CD4-positive, alpha-beta memory T cell (primary cell): ENCODE data around the gene TSEN34. TPM values are rescaled to one million over a fixed set of nuclear protein-coding genes. Genes with fewer than 3 reads are reported as not detected.

ENCODE experiments used
- CTCF ChIA-PET: fragments of 350-600 bp; sonication (Branson Sonifier 250); formaldehyde crosslinking; loops from one replicate; lab custom pipeline; 2021; ENCODE audit warnings: inconsistent platforms; ENCODE audit not compliant: partially characterized antibody; lab: Charles Lee
- POLR2A ChIA-PET: fragments of 350-600 bp; sonication (Branson Sonifier 250); formaldehyde crosslinking; loops from one replicate; lab custom pipeline; 2021; ENCODE audit not compliant: partially characterized antibody; lab: Charles Lee
- DNase-seq, 5 donors: peaks; one replicate each; pipeline versions ENCODE4 v3.0.0 to v3.0.0-alpha.2; 2020 to 2022; ENCODE audit warnings: mixed read lengths in 1 of 5
- H3K27ac ChIP-seq: one replicate; pipeline ENCODE4 v1.7.0; 2013; ENCODE audit warnings: low read depth, low read length
- H3K27me3 ChIP-seq: 2 replicates; pipeline ENCODE4 v1.7.0; 2013; ENCODE audit warnings: mild to moderate bottlenecking, low read length, moderate library complexity; ENCODE audit not compliant: insufficient read depth
- H3K36me3 ChIP-seq: 2 replicates; pipeline ENCODE4 v1.7.0; 2013; ENCODE audit warnings: mild to moderate bottlenecking, low read length, moderate library complexity; ENCODE audit not compliant: insufficient read depth
- H3K4me1 ChIP-seq: 2 replicates; pipeline ENCODE4 v1.7.0; 2013; ENCODE audit warnings: mild to moderate bottlenecking, low read length, moderate library complexity; ENCODE audit not compliant: insufficient read depth
- H3K4me3 ChIP-seq, 2 donors: one replicate each; pipeline ENCODE4 v1.7.0; 2013; ENCODE audit warnings: low read length in 2 of 2, mild to moderate bottlenecking in 1 of 2
- H3K9me3 ChIP-seq, 2 donors: one replicate each; pipeline ENCODE4 v1.7.0; 2013; ENCODE audit warnings: low read length in 2 of 2, control low read depth in 1 of 2; ENCODE audit not compliant: control insufficient read depth in 1 of 2
- H3K27ac Mint-ChIP-seq, 7 donors: one replicate each; pipeline ENCODE4 v1.8.0; 2020 to 2021; ENCODE audit warnings: mixed read lengths in 7 of 7, mild to moderate bottlenecking in 6 of 7, inconsistent platforms in 3 of 7, moderate library complexity in 3 of 7
- H3K27me3 Mint-ChIP-seq, 2 donors: one replicate each; pipeline ENCODE4 v1.8.0; 2020 to 2021; ENCODE audit warnings: mixed read lengths in 2 of 2
- H3K36me3 Mint-ChIP-seq, 2 donors: one replicate each; pipeline ENCODE4 v1.8.0; 2020 to 2021; ENCODE audit warnings: mixed read lengths in 2 of 2, inconsistent platforms in 1 of 2, mild to moderate bottlenecking in 1 of 2
- H3K4me1 Mint-ChIP-seq, 4 donors: one replicate each; pipeline ENCODE4 v1.8.0; 2020 to 2021; ENCODE audit warnings: mixed read lengths in 4 of 4, mild to moderate bottlenecking in 1 of 4
- H3K4me3 Mint-ChIP-seq, 8 donors: one replicate each; pipeline ENCODE4 v1.8.0; 2020 to 2021; ENCODE audit warnings: mixed read lengths in 8 of 8, mild to moderate bottlenecking in 7 of 8, moderate library complexity in 6 of 8, inconsistent platforms in 3 of 8
- H3K9me3 Mint-ChIP-seq, 8 donors: one replicate each; pipeline ENCODE4 v1.8.0; 2020 to 2021; ENCODE audit warnings: mixed read lengths in 8 of 8, mild to moderate bottlenecking in 5 of 8, inconsistent platforms in 3 of 8, moderate library complexity in 1 of 8
- intact Hi-C: fragments of 100-400 bp; cut with micrococcal nuclease; formaldehyde crosslinking; loops from one replicate; pipeline ENCODE4 v1.15.1; 2023
- polyA plus RNA-seq, 2 donors: library from polyadenylated mRNA; unstranded; fragments of 300-500 nt; fragmentation: Illumina TruSeq; gene quantifications; one replicate each; pipeline ENCODE4 v1.2.3, GENCODE V29; 2021
- total RNA-seq, 2 experiments: library from RNA; stranded (reverse); gene quantifications; one replicate each; pipeline ENCODE4 v1.2.3, GENCODE V29; 2021

Gene TSEN34
- total and polyA plus RNA-seq, 4 experiments from 2014 or later = 20.3 to 39.6 (median 24.5) TPM

- H3K9me3 Mint-ChIP-seq = peaks cover 0 to 1% (median 0%) of the 10 kb centered on the region in 8 donors
- no peak for DNase-seq
- Histone ChIP-seq H3K4me3 (no peak overlapping the region), H3K27ac (no peak overlapping the region), H3K4me1 (peaks cover 26% of the 10 kb centered on the region), H3K27me3 (no peaks in the 10 kb centered on the region), H3K9me3 (no peaks in the 10 kb centered on the region), H3K36me3 (peaks cover 7% of the 10 kb centered on the region)
- H3K27ac Mint-ChIP-seq = peak overlapping the region in 5 of 7 donors; percentile 12 to 96 (median 70)
- peaks cover 7 to 22% of the 10 kb centered on the region in 2 donors for H3K36me3 Mint-ChIP-seq
- intact Hi-C loops = no loop called here
- peaks cover 12 to 41% (median 22%) of the 10 kb centered on the region in 4 donors for H3K4me1 Mint-ChIP-seq
- ChIA-PET POLR2A (interaction anchor here (1.1 to 7.3 kb wide), 5 partner anchors 14 to 50 kb away, joined by 3 to 256 read pairs (median 5); partner anchors contain the start of genes CNOT3, RPS9 and TMC4), CTCF (interaction anchor here (0.9 to 4.5 kb wide), 2 partner anchors 19 to 80 kb away, joined by 3 to 37 read pairs; no protein-coding TSS in a partner anchor)
- peak overlapping the region in 5 of 8 donors; percentile 54 to 89 (median 80) for H3K4me3 Mint-ChIP-seq
- H3K27me3 Mint-ChIP-seq = no peaks in the 10 kb centered on the region
These were observed 4.2 kb upstream of the TSEN34 start for GRCh38 chr19:54186934-54187381.

DNA sequence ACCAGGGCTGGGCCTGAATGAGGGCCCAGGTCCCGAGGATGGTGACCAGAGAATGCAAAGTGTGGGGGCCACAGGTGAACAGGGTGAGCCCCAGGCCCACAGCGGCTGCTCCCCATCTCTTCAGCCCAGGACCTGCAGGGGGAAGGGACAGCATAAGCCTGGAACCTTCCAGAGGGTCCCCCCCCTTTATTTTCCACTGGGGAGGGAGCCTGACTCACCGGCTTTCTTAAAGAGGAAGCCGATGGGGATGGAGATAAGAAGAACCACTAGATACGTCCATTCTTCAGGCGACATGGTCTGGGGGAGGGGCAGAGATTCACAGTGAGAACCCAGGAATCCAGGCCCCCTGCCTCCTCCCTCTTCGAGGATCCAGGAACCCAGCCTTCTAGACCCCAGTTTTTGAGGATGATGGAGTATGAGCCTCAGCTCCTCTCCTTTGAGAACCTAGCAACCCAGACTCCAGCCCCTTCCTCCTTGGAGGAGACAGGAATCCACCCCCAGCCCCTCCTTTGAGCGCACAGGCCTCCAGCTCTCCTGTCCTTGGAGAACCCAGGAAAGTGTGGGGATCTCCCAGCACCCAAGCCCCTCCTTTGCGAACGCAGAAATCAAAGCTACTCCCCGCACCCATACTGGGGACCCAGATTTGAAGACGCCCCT lies 2.8 kb upstream of the TSEN34 start:
- POLR2A ChIA-PET = interaction anchor here (1.0 to 7.3 kb wide), 14 partner anchors 14 to 1466 kb away, joined by 3 to 256 read pairs (median 6); partner anchors contain the start of genes CNOT3, FIZ1, LENG1 and PRPF31

GRCh38 chr19:54189145-54189734 lies 1.9 kb upstream of the TSEN34 start, which contains the start of gene MBOAT7:
MBOAT7 (minus strand) TSS chr19:54189580; CDS start chr19:54188508, 1,072 bp downstream.
- H3K9me3 Mint-ChIP-seq = peaks cover 0 to 1% (median 0%) of the 10 kb centered on the region in 8 donors
- POLR2A ChIA-PET = interaction anchor here (0.5 to 7.3 kb wide), 26 partner anchors 11 to 1465 kb away, joined by 3 to 256 read pairs (median 5); partner anchors contain the start of genes CNOT3, FIZ1, LENG1 and LILRA6
- Histone ChIP-seq H3K9me3 (no peaks in the 10 kb centered on the region), H3K36me3 (peaks cover 17% of the 10 kb centered on the region), H3K4me3 (peak within 1 kb of the TSS; percentile 57 to 76), H3K4me1 (peaks cover 30% of the 10 kb centered on the region), H3K27ac (peak within 1 kb of the TSS; percentile 99), H3K27me3 (no peaks in the 10 kb centered on the region)
- CTCF ChIA-PET = interaction anchor here (0.8 to 5.0 kb wide), 12 partner anchors 14 to 202 kb away, joined by 3 to 56 read pairs (median 5); partner anchors contain the start of genes CNOT3, LENG1, RPS9 and TMC4
- H3K4me3 Mint-ChIP-seq = peak within 1 kb of the TSS; percentile 90 to 99 (median 96)
- intact Hi-C loops = loop anchor here (1.0 to 2.0 kb wide), 2 partner anchors 16 to 42 kb away; no protein-coding TSS in a partner anchor
- H3K4me1 Mint-ChIP-seq = peaks cover 15 to 54% (median 32%) of the 10 kb centered on the region in 4 donors
- no peak for DNase-seq
- peaks cover 11 to 28% of the 10 kb centered on the region in 2 donors for H3K36me3 Mint-ChIP-seq
- H3K27ac Mint-ChIP-seq = peak within 1 kb of the TSS; percentile 96 to 100 (median 99)
- H3K27me3 Mint-ChIP-seq = no peaks in the 10 kb centered on the region

More for the DNA sequence above, 2.8 kb upstream of the TSEN34 start:
- Histone ChIP-seq H3K36me3 (peaks cover 12% of the 10 kb centered on the region), H3K9me3 (no peaks in the 10 kb centered on the region), H3K4me1 (peaks cover 30% of the 10 kb centered on the region), H3K27ac (peak overlapping the region; percentile 99), H3K27me3 (no peaks in the 10 kb centered on the region), H3K4me3 (peak overlapping the region; percentile 23 to 76)
- intact Hi-C loops = loop anchor here (2.0 kb wide), 1 partner anchor 16 kb away; no protein-coding TSS in a partner anchor
- Mint-ChIP-seq H3K4me1 (peaks cover 16 to 51% (median 31%) of the 10 kb centered on the region in 4 donors), H3K27ac (peak overlapping the region; percentile 85 to 96 (median 90)), H3K9me3 (peaks cover 0 to 1% (median 0%) of the 10 kb centered on the region in 8 donors), H3K4me3 (peak overlapping the region; percentile 80 to 99 (median 87)), H3K27me3 (no peaks in the 10 kb centered on the region), H3K36me3 (peaks cover 11 to 25% of the 10 kb centered on the region in 2 donors)
- peak in 3 of 5 donors; percentile 31 to 91 (median 37) for DNase-seq
- CTCF ChIA-PET = interaction anchor here (2.7 to 5.0 kb wide), 4 partner anchors 15 to 78 kb away, joined by 10 to 56 read pairs (median 28); partner anchors contain the start of genes LENG1 and RPS9

DNA sequence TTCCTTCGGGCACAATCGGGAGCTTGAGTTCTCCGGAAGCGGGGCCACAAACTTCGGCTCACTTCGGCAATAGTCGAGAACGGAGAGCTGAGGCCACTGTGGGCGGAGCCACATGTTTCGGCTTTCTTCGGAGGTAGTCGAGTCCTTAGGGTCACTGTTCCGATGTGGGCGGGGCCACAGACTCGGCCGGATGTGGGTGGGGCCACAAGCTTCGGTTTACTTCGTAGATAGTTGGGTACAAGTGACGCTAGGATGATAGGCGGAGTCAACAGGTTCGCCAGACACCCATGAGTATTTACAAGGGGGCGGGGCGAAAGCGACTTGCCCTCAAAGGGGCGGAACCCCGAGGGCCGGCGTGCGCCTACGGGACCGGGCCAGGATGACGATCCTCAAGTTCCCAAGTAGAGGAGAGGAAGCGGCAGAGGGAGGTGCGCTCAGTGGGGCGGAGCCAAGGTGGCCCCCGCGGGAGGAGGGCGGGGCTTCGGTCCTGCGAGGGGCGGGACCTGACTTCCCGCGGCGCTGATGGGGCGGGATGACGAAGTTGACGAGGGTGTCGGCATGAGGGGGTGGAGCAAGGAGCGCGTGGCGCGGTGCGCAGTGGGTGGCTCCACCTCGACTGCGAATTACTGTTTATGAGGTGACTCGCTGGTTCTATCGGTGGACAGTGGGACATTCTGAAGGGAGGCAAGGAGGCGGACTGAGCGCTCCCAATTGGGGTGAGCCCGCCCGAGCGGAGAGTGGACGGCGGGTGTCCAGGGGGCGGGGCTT lies 1.2 kb upstream of the TSEN34 start:
- Mint-ChIP-seq H3K27ac (peak overlapping the region; percentile 94 to 100 (median 99)), H3K4me1 (peaks cover 15 to 54% (median 32%) of the 10 kb centered on the region in 4 donors), H3K4me3 (peak overlapping the region; percentile 90 to 99 (median 96)), H3K9me3 (peaks cover 0 to 1% (median 0%) of the 10 kb centered on the region in 8 donors), H3K36me3 (peaks cover 12 to 28% of the 10 kb centered on the region in 2 donors), H3K27me3 (no peaks in the 10 kb centered on the region)
- ChIA-PET CTCF (interaction anchor here (0.8 to 5.0 kb wide), 12 partner anchors 14 to 202 kb away, joined by 3 to 56 read pairs (median 5); partner anchors contain the start of genes CNOT3, LENG1, RPS9 and TMC4), POLR2A (interaction anchor here (0.5 to 7.3 kb wide), 29 partner anchors 12 to 1465 kb away, joined by 3 to 256 read pairs (median 5); partner anchors contain the start of genes CNOT3, LENG1, LENG8 and LILRA6)
- Histone ChIP-seq H3K9me3 (no peaks in the 10 kb centered on the region), H3K4me3 (peak overlapping the region; percentile 57 to 76), H3K27me3 (no peaks in the 10 kb centered on the region), H3K36me3 (peaks cover 17% of the 10 kb centered on the region), H3K27ac (peak overlapping the region; percentile 99), H3K4me1 (peaks cover 30% of the 10 kb centered on the region)
- peak; percentile 100 for DNase-seq
- intact Hi-C loops = loop anchor here (1.0 to 5.0 kb wide), 10 partner anchors 10 to 1932 kb away; partner anchors contain the start of genes CNOT3, LENG1, LENG9 and MYADM

- peaks cover 0 to 1% (median 0%) of the 10 kb centered on the region in 8 donors for H3K9me3 Mint-ChIP-seq
These were observed 551 bp upstream of the TSEN34 start for GRCh38 chr19:54190503-54191010.

More at GRCh38 chr19:54190503-54191010, 551 bp upstream of the TSEN34 start:
- ChIA-PET CTCF (interaction anchor here (2.7 to 5.0 kb wide), 4 partner anchors 13 to 76 kb away, joined by 10 to 56 read pairs (median 28); partner anchors contain the start of genes LENG1 and RPS9), POLR2A (interaction anchor here (0.7 to 7.3 kb wide), 15 partner anchors 12 to 1464 kb away, joined by 3 to 256 read pairs (median 8); partner anchors contain the start of genes CNOT3, LENG1, LENG8 and PRPF31)
- Mint-ChIP-seq H3K27me3 (no peaks in the 10 kb centered on the region), H3K27ac (peak overlapping the region; percentile 94 to 100 (median 99)), H3K4me3 (peak overlapping the region; percentile 90 to 99 (median 96)), H3K36me3 (peaks cover 17 to 29% of the 10 kb centered on the region in 2 donors), H3K4me1 (peaks cover 17 to 54% (median 34%) of the 10 kb centered on the region in 4 donors)
- Histone ChIP-seq H3K4me3 (peak overlapping the region; percentile 63 to 76), H3K9me3 (no peaks in the 10 kb centered on the region), H3K36me3 (peaks cover 17% of the 10 kb centered on the region), H3K27me3 (no peaks in the 10 kb centered on the region), H3K27ac (peak overlapping the region; percentile 99), H3K4me1 (peaks cover 30% of the 10 kb centered on the region)
- peak; percentile 100 for DNase-seq
- intact Hi-C loops = loop anchor here (1.0 to 5.0 kb wide), 8 partner anchors 10 to 1932 kb away; partner anchors contain the start of genes CNOT3, LENG1, LENG9 and MYADM
